ENCODE measurements around the gene ETF1. TPM values are rescaled to one million over a fixed set of nuclear protein-coding genes. Genes with fewer than 3 reads are reported as not detected.

Gene ETF1
- total RNA-seq, 1 experiment from 2014 or later = 179 TPM

GRCh38 chr5:138565100-138565821, 22.2 kb upstream of the ETF1 start:
- peaks cover 8% of the 10 kb centered on the region for H3K36me3 ChIP-seq (ENCODE audit: control insufficient read depth, insufficient read depth, low read length)
- CTCF ChIA-PET = interaction anchor here (0.7 kb wide), 1 partner anchor 45 kb away, joined by 9 read pairs; no protein-coding TSS in a partner anchor

DNA sequence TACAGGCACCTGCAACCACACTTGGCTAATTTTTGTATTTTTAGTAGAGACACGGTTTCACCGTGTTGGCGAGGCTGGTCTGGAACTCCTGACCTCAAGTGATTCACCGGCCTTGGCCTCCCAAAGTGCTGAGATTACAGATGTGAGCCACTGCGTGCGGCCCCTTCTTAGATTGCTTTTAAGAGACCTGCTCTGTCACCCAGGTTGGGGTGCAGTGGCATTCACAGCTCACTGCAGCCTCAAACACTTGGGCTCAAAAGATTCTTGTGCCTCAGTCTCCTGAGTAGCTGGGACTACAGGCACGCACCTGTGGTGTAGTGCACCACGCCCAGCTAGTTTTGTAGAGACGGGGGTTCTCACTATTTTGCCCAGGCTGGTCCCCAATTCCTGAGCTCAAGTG, 21.2 kb upstream of the ETF1 start:
- Histone ChIP-seq H3K36me3 (ENCODE audit: control insufficient read depth, insufficient read depth, low read length) (peaks cover 8% of the 10 kb centered on the region), H3K4me3 (ENCODE audit: low read depth, low read length) (no peak overlapping the region)
- no peaks in the 10 kb centered on the region for H3K9me3 Mint-ChIP-seq (ENCODE audit: unreplicated experiment)

More at GRCh38 chr5:138565100-138565821, 22.2 kb upstream of the ETF1 start:
- peaks cover 16% of the 10 kb centered on the region for H3K4me1 Mint-ChIP-seq (ENCODE audit: low read depth, unreplicated experiment)
- Histone ChIP-seq H3K4me1 (0 out of 2 replicates have a peak, but pooled peaks cover 4% of the 10 kb centered on the region), H3K4me3 (ENCODE audit: low read depth, low read length) (no peak overlapping the region), H3K27me3 (replicated peaks; ENCODE audit: control insufficient read depth, insufficient read depth, low read length) (no peaks in the 10 kb centered on the region), H3K9me3 (no peaks in the 10 kb centered on the region)
- no peak overlapping the region for H3K4me3 Mint-ChIP-seq (ENCODE audit: unreplicated experiment)
- intact Hi-C loops (cut with micrococcal nuclease; ENCODE audit: unreplicated experiment) = no loop called here
- no TSS peak for BruUV-seq (replicated peaks)
- no peaks in the 10 kb centered on the region for H3K27me3 Mint-ChIP-seq (ENCODE audit: insufficient read depth, unreplicated experiment)
- peaks cover 95% of the 10 kb centered on the region for H3K36me3 Mint-ChIP-seq (ENCODE audit: insufficient read depth, unreplicated experiment)
- H3K9me3 Mint-ChIP-seq (ENCODE audit: unreplicated experiment) = no peaks in the 10 kb centered on the region
- POLR2A ChIA-PET = interaction anchor here (1.1 kb wide), 1 partner anchor 22 kb away, joined by 4 read pairs; the partner anchor contains the start of gene ETF1
- no peak for TF ChIP-seq CTCF (IDR thresholded peaks at IDR 0.05; ENCODE audit: insufficient read depth in 1 of 2, low read depth in 1 of 2, low read length in 1 of 2, severe bottlenecking in 1 of 2, unreplicated experiment in 1 of 2)
- no peak for DNase-seq
- H3K27ac Mint-ChIP-seq (ENCODE audit: unreplicated experiment) = no peak overlapping the region

More for the DNA sequence above, 21.2 kb upstream of the ETF1 start:
- ChIA-PET CTCF (no interaction called here), POLR2A (no interaction called here)
- H3K9me3 ChIP-seq = no peaks in the 10 kb centered on the region
- H3K4me1 ChIP-seq = 0 out of 2 replicates have a peak, but pooled peaks cover 4% of the 10 kb centered on the region
- DNase-seq = no peak
- no peaks in the 10 kb centered on the region for H3K27me3 Mint-ChIP-seq (ENCODE audit: insufficient read depth, unreplicated experiment)
- intact Hi-C loops (cut with micrococcal nuclease; ENCODE audit: unreplicated experiment) = no loop called here
- peaks cover 16% of the 10 kb centered on the region for H3K4me1 Mint-ChIP-seq (ENCODE audit: low read depth, unreplicated experiment)
- H3K27me3 ChIP-seq (replicated peaks; ENCODE audit: control insufficient read depth, insufficient read depth, low read length) = no peaks in the 10 kb centered on the region
- H3K4me3 Mint-ChIP-seq (ENCODE audit: unreplicated experiment) = no peak overlapping the region
- no TSS peak for BruUV-seq (replicated peaks)
- no peak for TF ChIP-seq CTCF (IDR thresholded peaks at IDR 0.05; ENCODE audit: insufficient read depth in 1 of 2, low read depth in 1 of 2, low read length in 1 of 2, severe bottlenecking in 1 of 2, unreplicated experiment in 1 of 2)
- H3K36me3 Mint-ChIP-seq (ENCODE audit: insufficient read depth, unreplicated experiment) = peaks cover 95% of the 10 kb centered on the region
- no peak overlapping the region for H3K27ac Mint-ChIP-seq (ENCODE audit: unreplicated experiment)

All from Caco-2 (cell line).